Panc1 (cell line): ENCODE data around the gene SCAMP1. TPM values are rescaled to one million over a fixed set of nuclear protein-coding genes. Genes with fewer than 3 reads are reported as not detected.

ENCODE experiments used
- ATAC-seq: fragments of 200-7000 bp; cut with Tn5 transposase; 2 replicates; pipeline ENCODE4 v1.9.1; 2020; ENCODE audit warnings: mild to moderate bottlenecking, moderate library complexity
- BruUV-seq: library from RNA; stranded (reverse); fragments of 400-500 nt; replicated peaks from 2 replicates; lab custom pipeline; 2021; lab: Mats Ljungman, UMichigan
- CTCF ChIA-PET: fragments of 300-600 bp; sonication (Branson Sonifier 250); formaldehyde crosslinking; loops from one replicate; lab custom pipeline; 2022; ENCODE audit warnings: antibody characterized with exemption; lab: Charles Lee
- POLR2A ChIA-PET: fragments of 300-600 bp; sonication (Branson Sonifier 250); formaldehyde crosslinking; loops from one replicate; lab custom pipeline; 2022; ENCODE audit warnings: antibody characterized with exemption; lab: Charles Lee
- DNase-seq: peaks from one replicate; pipeline ENCODE4 v3.0.0-alpha.2; 2010; ENCODE audit warnings: low read depth, low spot score
- H3K27ac ChIP-seq: 2 replicates; pipeline ENCODE4 v1.5.1; 2011; ENCODE audit warnings: mild to moderate bottlenecking, low read length, inconsistent platforms
- H3K27me3 ChIP-seq: fragments of 200-500 bp; sonication (Bioruptor generic); 2 replicates; pipeline ENCODE4 v1.6.0; 2014; ENCODE audit warnings: low read length, inconsistent platforms; ENCODE audit not compliant: control insufficient read depth, insufficient read depth
- H3K36me3 ChIP-seq: fragments of 200-500 bp; sonication (Bioruptor generic); 2 replicates; pipeline ENCODE4 v1.5.1; 2014; ENCODE audit warnings: inconsistent platforms, mild to moderate bottlenecking, low read length, moderate library complexity; ENCODE audit not compliant: control insufficient read depth, insufficient read depth
- H3K4me1 ChIP-seq: 2 replicates; pipeline ENCODE4 v1.5.1; 2011; ENCODE audit warnings: inconsistent platforms, mild to moderate bottlenecking, low read length, moderate library complexity; ENCODE audit not compliant: control insufficient read depth, insufficient read depth
- H3K4me3 ChIP-seq, 2 experiments: 2 replicates each; pipeline ENCODE4 v1.5.1; 2011 to 2012; ENCODE audit warnings: low read depth in 2 of 2, low read length in 2 of 2, mild to moderate bottlenecking in 2 of 2, inconsistent platforms in 1 of 2, moderate library complexity in 1 of 2
- H3K9me3 ChIP-seq: fragments of 200-500 bp; sonication (Bioruptor generic); 2 replicates; pipeline ENCODE4 v1.5.1; 2014; ENCODE audit warnings: low read depth, mild to moderate bottlenecking, inconsistent platforms, low read length, moderate library complexity; ENCODE audit not compliant: control insufficient read depth, insufficient read depth
- CTCF ChIP-seq: fragments of 450-650 bp; IDR thresholded peaks from 2 replicates; pipeline ENCODE4 v1.5.1; 2017; ENCODE audit warnings: mild to moderate bottlenecking
- POLR2AphosphoS5 ChIP-seq: IDR thresholded peaks from 2 replicates; pipeline ENCODE4 v1.6.1; 2012; ENCODE audit warnings: mild to moderate bottlenecking, low read depth, low read length, moderate library complexity
- SIN3A ChIP-seq: IDR thresholded peaks from 2 replicates; pipeline ENCODE4 v1.6.1; 2012; ENCODE audit warnings: low read depth, mild to moderate bottlenecking, low read length, moderate library complexity, borderline replicate concordance; ENCODE audit not compliant: insufficient read depth
- TCF7L2 ChIP-seq: IDR thresholded peaks from 2 replicates; pipeline ENCODE4 v1.6.1; 2011; ENCODE audit warnings: mild to moderate bottlenecking, low read depth, low read length, inconsistent platforms
- in situ Hi-C: cut with HindIII; loops from 2 replicates; pipeline ENCODE4 v1.10.0; 2016; ENCODE audit warnings: low sequenced_read_pairs, low pct_unique_long_range_greater_than_20kb
- intact Hi-C: fragments of 100-400 bp; cut with micrococcal nuclease; formaldehyde crosslinking; loops from one replicate; pipeline ENCODE4 v1.10.0; 2022; ENCODE audit not compliant: unreplicated experiment
- total RNA-seq: library from RNA; stranded (reverse); gene quantifications from one replicate; pipeline ENCODE4 v1.2.1, GENCODE V29; 2021; ENCODE audit not compliant: unreplicated experiment
- TF ChIP-seq, protein P1 (sequence below), 2 experiments: IDR thresholded peaks; 2 replicates each; pipeline ENCODE4 v1.6.1; 2011 to 2012; ENCODE audit warnings: low read depth in 2 of 2, control low read depth in 1 of 2, low read length in 1 of 2, mild to moderate bottlenecking in 1 of 2, moderate library complexity in 1 of 2; ENCODE audit not compliant: insufficient read depth in 1 of 2

Gene SCAMP1
- total RNA-seq, 1 experiment from 2014 or later: 51.3 TPM

GRCh38 chr5:78420548-78420947 is 60.1 kb downstream of the SCAMP1 start:
- H3K9me3 ChIP-seq: no peaks in the 10 kb centered on the region
- intact Hi-C loops (no loop called here), in situ Hi-C loops (no loop called here)
- POLR2A ChIA-PET: no interaction called here
- DNase-seq (no peak), ATAC-seq (no peak)
- TF ChIP-seq CTCF (no peak), POLR2AphosphoS5 (no peak), TCF7L2 (no peak), SIN3A (no peak)
- TF ChIP-seq, protein P1, sequence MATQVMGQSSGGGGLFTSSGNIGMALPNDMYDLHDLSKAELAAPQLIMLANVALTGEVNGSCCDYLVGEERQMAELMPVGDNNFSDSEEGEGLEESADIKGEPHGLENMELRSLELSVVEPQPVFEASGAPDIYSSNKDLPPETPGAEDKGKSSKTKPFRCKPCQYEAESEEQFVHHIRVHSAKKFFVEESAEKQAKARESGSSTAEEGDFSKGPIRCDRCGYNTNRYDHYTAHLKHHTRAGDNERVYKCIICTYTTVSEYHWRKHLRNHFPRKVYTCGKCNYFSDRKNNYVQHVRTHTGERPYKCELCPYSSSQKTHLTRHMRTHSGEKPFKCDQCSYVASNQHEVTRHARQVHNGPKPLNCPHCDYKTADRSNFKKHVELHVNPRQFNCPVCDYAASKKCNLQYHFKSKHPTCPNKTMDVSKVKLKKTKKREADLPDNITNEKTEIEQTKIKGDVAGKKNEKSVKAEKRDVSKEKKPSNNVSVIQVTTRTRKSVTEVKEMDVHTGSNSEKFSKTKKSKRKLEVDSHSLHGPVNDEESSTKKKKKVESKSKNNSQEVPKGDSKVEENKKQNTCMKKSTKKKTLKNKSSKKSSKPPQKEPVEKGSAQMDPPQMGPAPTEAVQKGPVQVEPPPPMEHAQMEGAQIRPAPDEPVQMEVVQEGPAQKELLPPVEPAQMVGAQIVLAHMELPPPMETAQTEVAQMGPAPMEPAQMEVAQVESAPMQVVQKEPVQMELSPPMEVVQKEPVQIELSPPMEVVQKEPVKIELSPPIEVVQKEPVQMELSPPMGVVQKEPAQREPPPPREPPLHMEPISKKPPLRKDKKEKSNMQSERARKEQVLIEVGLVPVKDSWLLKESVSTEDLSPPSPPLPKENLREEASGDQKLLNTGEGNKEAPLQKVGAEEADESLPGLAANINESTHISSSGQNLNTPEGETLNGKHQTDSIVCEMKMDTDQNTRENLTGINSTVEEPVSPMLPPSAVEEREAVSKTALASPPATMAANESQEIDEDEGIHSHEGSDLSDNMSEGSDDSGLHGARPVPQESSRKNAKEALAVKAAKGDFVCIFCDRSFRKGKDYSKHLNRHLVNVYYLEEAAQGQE (IDR thresholded peaks at IDR 0.05; ENCODE audit: insufficient read depth in 1 of 2, low read depth in 2 of 2, low read length in 1 of 2): no peak
- no peaks in the 10 kb centered on the region for H3K27me3 ChIP-seq
- H3K27ac ChIP-seq: no peak overlapping the region
- CTCF ChIA-PET: no interaction called here
- H3K36me3 ChIP-seq: peaks cover 6% of the 10 kb centered on the region; the same call in 1 of the 2 replicates
- H3K4me1 ChIP-seq: no peaks in the 10 kb centered on the region
- no TSS peak for BruUV-seq
- no peak overlapping the region for H3K4me3 ChIP-seq

GRCh38 chr5:78424665-78425064 is 64.2 kb downstream of the SCAMP1 start:
- no peaks in the 10 kb centered on the region for H3K4me1 ChIP-seq
- ChIA-PET CTCF (no interaction called here), POLR2A (no interaction called here)
- intact Hi-C loops: no loop called here
- TF ChIP-seq SIN3A: no peak
- TF ChIP-seq, protein P1 (IDR thresholded peaks at IDR 0.05; ENCODE audit: insufficient read depth in 1 of 2, low read depth in 2 of 2, low read length in 1 of 2): no peak
- TF ChIP-seq TCF7L2: no peak
- TF ChIP-seq POLR2AphosphoS5: no peak
- TF ChIP-seq CTCF: no peak
- no peaks in the 10 kb centered on the region; the same call in 1 of the 2 replicates for H3K36me3 ChIP-seq
- H3K27me3 ChIP-seq: no peaks in the 10 kb centered on the region
- no peaks in the 10 kb centered on the region for H3K9me3 ChIP-seq
- no peak overlapping the region for H3K27ac ChIP-seq
- no peak overlapping the region for H3K4me3 ChIP-seq
- no peak for ATAC-seq
- in situ Hi-C loops: no loop called here
- BruUV-seq: no TSS peak
- no peak for DNase-seq
